Spleen (tissue), 7 donors: ENCODE measurements around the gene TFAP2C.

Experiments
- POLR2AphosphoS5 ChIP-seq, 3 donors: sonication (generic); formaldehyde crosslinking; IDR thresholded peaks; one replicate each; pipeline ENCODE4 v1.5.1; 2017; ENCODE audit warnings: antibody characterized with exemption in 3 of 3
- TF ChIP-seq, protein P1 (sequence below), 11 experiments: fragments of 200-600 bp in 7 of 11; fragments of 450-650 bp in 4 of 11; sonication (generic) in 4 of 11; IDR thresholded peaks in 8 of 11; conservative IDR thresholded peaks in 3 of 11; 1 replicate in 7 of 11; 2 replicates in 4 of 11; pipeline versions ENCODE4 v1.4.0 to v1.8.0; 2016 to 2021; ENCODE audit warnings: antibody characterized with exemption in 11 of 11, inconsistent platforms in 4 of 11, mild to moderate bottlenecking in 1 of 11
- donor health status: DM: no; HTN: no; CAD: no; lungs with moderate emphysema.
- donor health status: DM: no; HTN: no; CAD: no.
- donor health status: DM: no; HTN: no; CAD: no.

DNA sequence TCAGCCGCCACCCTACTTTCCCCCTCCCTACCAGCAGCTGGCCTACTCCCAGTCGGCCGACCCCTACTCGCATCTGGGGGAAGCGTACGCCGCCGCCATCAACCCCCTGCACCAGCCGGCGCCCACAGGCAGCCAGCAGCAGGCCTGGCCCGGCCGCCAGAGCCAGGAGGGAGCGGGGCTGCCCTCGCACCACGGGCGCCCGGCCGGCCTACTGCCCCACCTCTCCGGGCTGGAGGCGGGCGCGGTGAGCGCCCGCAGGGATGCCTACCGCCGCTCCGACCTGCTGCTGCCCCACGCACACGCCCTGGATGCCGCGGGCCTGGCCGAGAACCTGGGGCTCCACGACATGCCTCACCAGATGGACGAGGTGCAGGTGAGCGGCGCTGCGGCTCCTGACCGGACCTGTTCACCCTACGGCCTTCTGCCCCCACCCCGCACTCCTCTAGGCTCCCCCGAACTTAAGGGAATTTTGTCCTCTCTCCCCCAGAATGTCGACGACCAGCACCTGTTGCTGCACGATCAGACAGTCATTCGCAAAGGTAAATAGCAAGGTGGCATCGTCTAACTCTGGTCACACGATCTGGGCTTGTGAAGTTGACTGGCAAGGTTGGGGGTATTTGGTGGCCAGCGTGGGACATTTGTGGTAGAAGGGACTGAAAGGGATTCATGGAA lies 2.3 kb downstream of the TFAP2C start:
- TF ChIP-seq POLR2AphosphoS5 (IDR thresholded peaks at IDR 0.05) = no peak
- TF ChIP-seq, protein P1, sequence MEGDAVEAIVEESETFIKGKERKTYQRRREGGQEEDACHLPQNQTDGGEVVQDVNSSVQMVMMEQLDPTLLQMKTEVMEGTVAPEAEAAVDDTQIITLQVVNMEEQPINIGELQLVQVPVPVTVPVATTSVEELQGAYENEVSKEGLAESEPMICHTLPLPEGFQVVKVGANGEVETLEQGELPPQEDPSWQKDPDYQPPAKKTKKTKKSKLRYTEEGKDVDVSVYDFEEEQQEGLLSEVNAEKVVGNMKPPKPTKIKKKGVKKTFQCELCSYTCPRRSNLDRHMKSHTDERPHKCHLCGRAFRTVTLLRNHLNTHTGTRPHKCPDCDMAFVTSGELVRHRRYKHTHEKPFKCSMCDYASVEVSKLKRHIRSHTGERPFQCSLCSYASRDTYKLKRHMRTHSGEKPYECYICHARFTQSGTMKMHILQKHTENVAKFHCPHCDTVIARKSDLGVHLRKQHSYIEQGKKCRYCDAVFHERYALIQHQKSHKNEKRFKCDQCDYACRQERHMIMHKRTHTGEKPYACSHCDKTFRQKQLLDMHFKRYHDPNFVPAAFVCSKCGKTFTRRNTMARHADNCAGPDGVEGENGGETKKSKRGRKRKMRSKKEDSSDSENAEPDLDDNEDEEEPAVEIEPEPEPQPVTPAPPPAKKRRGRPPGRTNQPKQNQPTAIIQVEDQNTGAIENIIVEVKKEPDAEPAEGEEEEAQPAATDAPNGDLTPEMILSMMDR (IDR thresholded peaks at IDR 0.05 in 8 of 11, conservative IDR thresholded peaks at IDR 0.05 in 3 of 11) = no peak
